Measurements from ENCODE around the gene RCBTB2.

- TF ChIP-seq, protein P1, sequence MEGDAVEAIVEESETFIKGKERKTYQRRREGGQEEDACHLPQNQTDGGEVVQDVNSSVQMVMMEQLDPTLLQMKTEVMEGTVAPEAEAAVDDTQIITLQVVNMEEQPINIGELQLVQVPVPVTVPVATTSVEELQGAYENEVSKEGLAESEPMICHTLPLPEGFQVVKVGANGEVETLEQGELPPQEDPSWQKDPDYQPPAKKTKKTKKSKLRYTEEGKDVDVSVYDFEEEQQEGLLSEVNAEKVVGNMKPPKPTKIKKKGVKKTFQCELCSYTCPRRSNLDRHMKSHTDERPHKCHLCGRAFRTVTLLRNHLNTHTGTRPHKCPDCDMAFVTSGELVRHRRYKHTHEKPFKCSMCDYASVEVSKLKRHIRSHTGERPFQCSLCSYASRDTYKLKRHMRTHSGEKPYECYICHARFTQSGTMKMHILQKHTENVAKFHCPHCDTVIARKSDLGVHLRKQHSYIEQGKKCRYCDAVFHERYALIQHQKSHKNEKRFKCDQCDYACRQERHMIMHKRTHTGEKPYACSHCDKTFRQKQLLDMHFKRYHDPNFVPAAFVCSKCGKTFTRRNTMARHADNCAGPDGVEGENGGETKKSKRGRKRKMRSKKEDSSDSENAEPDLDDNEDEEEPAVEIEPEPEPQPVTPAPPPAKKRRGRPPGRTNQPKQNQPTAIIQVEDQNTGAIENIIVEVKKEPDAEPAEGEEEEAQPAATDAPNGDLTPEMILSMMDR (IDR thresholded peaks at IDR 0.05): no peak
- TF ChIP-seq POLR2A (IDR thresholded peaks at IDR 0.05): no peak
Measured at GRCh38 chr13:48534911-48535501, 2.1 kb upstream of the RCBTB2 start.
